ENCODE data around the gene TMEFF2.

DNA sequence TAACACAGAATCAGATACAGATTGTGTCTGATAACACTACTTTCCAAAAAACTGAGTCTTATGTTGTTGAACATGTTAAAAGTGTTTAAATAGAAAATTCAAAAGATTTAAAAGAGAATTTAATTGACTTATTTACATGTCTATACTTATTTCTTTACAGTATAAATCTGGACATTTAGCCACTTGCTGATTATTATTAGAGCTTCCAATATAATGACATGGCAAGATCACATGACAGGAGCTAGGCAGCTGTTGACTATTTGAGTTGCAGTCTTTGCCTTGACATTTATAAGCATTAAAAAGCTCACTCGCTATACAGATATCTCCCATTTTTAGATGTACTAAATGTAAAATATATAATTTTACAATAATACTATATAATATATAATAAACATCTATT, 6.4 kb upstream of the TMEFF2 start:
- TF ChIP-seq, protein P1, sequence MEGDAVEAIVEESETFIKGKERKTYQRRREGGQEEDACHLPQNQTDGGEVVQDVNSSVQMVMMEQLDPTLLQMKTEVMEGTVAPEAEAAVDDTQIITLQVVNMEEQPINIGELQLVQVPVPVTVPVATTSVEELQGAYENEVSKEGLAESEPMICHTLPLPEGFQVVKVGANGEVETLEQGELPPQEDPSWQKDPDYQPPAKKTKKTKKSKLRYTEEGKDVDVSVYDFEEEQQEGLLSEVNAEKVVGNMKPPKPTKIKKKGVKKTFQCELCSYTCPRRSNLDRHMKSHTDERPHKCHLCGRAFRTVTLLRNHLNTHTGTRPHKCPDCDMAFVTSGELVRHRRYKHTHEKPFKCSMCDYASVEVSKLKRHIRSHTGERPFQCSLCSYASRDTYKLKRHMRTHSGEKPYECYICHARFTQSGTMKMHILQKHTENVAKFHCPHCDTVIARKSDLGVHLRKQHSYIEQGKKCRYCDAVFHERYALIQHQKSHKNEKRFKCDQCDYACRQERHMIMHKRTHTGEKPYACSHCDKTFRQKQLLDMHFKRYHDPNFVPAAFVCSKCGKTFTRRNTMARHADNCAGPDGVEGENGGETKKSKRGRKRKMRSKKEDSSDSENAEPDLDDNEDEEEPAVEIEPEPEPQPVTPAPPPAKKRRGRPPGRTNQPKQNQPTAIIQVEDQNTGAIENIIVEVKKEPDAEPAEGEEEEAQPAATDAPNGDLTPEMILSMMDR (IDR thresholded peaks at IDR 0.05; ENCODE audit: insufficient read depth, low read length, poor library complexity, severe bottlenecking): no peak
- no peak for TF ChIP-seq EZH2phosphoT487 (conservative IDR thresholded peaks at IDR 0.05; ENCODE audit: low read length)

Data from SU-DHL-6 (cell line).